Bronchial epithelial cell (primary cell): ENCODE results near the gene TRHDE. TPM values are rescaled to one million over a fixed set of nuclear protein-coding genes. Genes with fewer than 3 reads are reported as not detected.

Experiments
- DNase-seq: peaks from one replicate; pipeline ENCODE4 v3.0.0-alpha.2; 2010; ENCODE audit warnings: low read depth
- FAIRE-seq: peaks from 2 replicates; lab custom pipeline; 2011; peaks lifted over from hg19 to GRCh38; lab: Jason Lieb, UNC
- H3K27me3 ChIP-seq: 2 replicates; pipeline ENCODE4 v1.5.1; 2011; ENCODE audit warnings: low read length; ENCODE audit not compliant: control insufficient read depth, insufficient read depth
- H3K36me3 ChIP-seq: 2 replicates; pipeline ENCODE4 v1.5.1; 2011; ENCODE audit warnings: low read length; ENCODE audit not compliant: control insufficient read depth, insufficient read depth
- H3K4me3 ChIP-seq: 2 replicates; pipeline ENCODE4 v1.5.1; 2011; ENCODE audit warnings: mild to moderate bottlenecking, low read depth, low read length, control low read depth
- CTCF ChIP-seq: IDR thresholded peaks from 2 replicates; pipeline ENCODE4 v1.5.1; 2011; ENCODE audit warnings: mild to moderate bottlenecking, moderate library complexity, low read length, control low read depth, inconsistent platforms; ENCODE audit not compliant: insufficient read depth, severe bottlenecking
- total RNA-seq: library from RNA; depleted of rRNA; stranded (reverse); fragments of >200 nt; gene quantifications from 2 replicates; pipeline ENCODE4 v1.2.1, GENCODE V29; 2014

TRHDE gene
- total RNA-seq, 1 donor from 2014 or later: 0.26 TPM

GRCh38 chr12:72444566-72444965 is 172.4 kb downstream of the TRHDE start:
- no peak for TF ChIP-seq CTCF
- H3K4me3 ChIP-seq: no peak overlapping the region
- FAIRE-seq (no peak), DNase-seq (no peak)
- no peaks in the 10 kb centered on the region for H3K36me3 ChIP-seq
- H3K27me3 ChIP-seq: no peaks in the 10 kb centered on the region

- no peak for TF ChIP-seq CTCF
- no peak overlapping the region for H3K4me3 ChIP-seq
- no peaks in the 10 kb centered on the region for H3K27me3 ChIP-seq
- DNase-seq (no peak), FAIRE-seq (no peak)
- H3K36me3 ChIP-seq: no peaks in the 10 kb centered on the region
Measured at GRCh38 chr12:72448089-72448488, 175.9 kb downstream of the TRHDE start.

GRCh38 chr12:72448805-72449204 is 176.6 kb downstream of the TRHDE start:
- no peaks in the 10 kb centered on the region for H3K36me3 ChIP-seq
- no peak for DNase-seq
- TF ChIP-seq CTCF: no peak
- no peak overlapping the region for H3K4me3 ChIP-seq
- H3K27me3 ChIP-seq: no peaks in the 10 kb centered on the region
- FAIRE-seq: no peak

- no peaks in the 10 kb centered on the region for H3K36me3 ChIP-seq
- TF ChIP-seq CTCF: no peak
- H3K4me3 ChIP-seq: no peak overlapping the region
- H3K27me3 ChIP-seq: no peaks in the 10 kb centered on the region
- DNase-seq (no peak), FAIRE-seq (no peak)
Measured at GRCh38 chr12:72453066-72453465, 180.9 kb downstream of the TRHDE start.

- no peaks in the 10 kb centered on the region for H3K27me3 ChIP-seq
- H3K4me3 ChIP-seq: no peak overlapping the region
- FAIRE-seq (no peak), DNase-seq (no peak)
- no peaks in the 10 kb centered on the region for H3K36me3 ChIP-seq
- TF ChIP-seq CTCF: no peak
Measured at GRCh38 chr12:72453550-72453949, 181.4 kb downstream of the TRHDE start.

- FAIRE-seq: no peak
- no peak for TF ChIP-seq CTCF
Measured at GRCh38 chr12:72464471-72464870, 192.3 kb downstream of the TRHDE start.

More at GRCh38 chr12:72464471-72464870, 192.3 kb downstream of the TRHDE start:
- no peak overlapping the region for H3K4me3 ChIP-seq
- no peaks in the 10 kb centered on the region for H3K27me3 ChIP-seq
- H3K36me3 ChIP-seq: no peaks in the 10 kb centered on the region
- no peak for DNase-seq
